Measurements from ENCODE around the gene HEPN1.

Gene HEPN1

GRCh38 chr11:124918950-124919349 is at the start of gene HEPN1:
Gene HEPN1 (plus strand): TSS chr11:124919250.
- no peak for DNase-seq (ENCODE audit: low read depth)

- DNase-seq (ENCODE audit: low read depth): no peak
Measured at GRCh38 chr11:124869331-124869730, 49.7 kb upstream of the HEPN1 start.

GRCh38 chr11:124869856-124870387 is 49.1 kb upstream of the HEPN1 start:
- DNase-seq (ENCODE audit: low read depth): no peak

GRCh38 chr11:124870430-124870829 is 48.6 kb upstream of the HEPN1 start:
- DNase-seq (ENCODE audit: low read depth): no peak

- DNase-seq (ENCODE audit: low read depth): no peak
Measured at GRCh38 chr11:124872280-124872679, 46.8 kb upstream of the HEPN1 start.

- no peak for DNase-seq (ENCODE audit: low read depth)
Measured at GRCh38 chr11:124872741-124873140, 46.3 kb upstream of the HEPN1 start.

- DNase-seq (ENCODE audit: low read depth): no peak
Measured at GRCh38 chr11:124873951-124874350, 45.1 kb upstream of the HEPN1 start.

- DNase-seq (ENCODE audit: low read depth): no peak
Measured at GRCh38 chr11:124874571-124875255, 44.3 kb upstream of the HEPN1 start.

- DNase-seq (ENCODE audit: low read depth): no peak
Measured at GRCh38 chr11:124875401-124875800, 43.6 kb upstream of the HEPN1 start.

GRCh38 chr11:124875943-124876817 is 42.9 kb upstream of the HEPN1 start:
- DNase-seq (ENCODE audit: low read depth): peak; percentile 82

GRCh38 chr11:124876818-124877630 is 42.0 kb upstream of the HEPN1 start:
- no peak for DNase-seq (ENCODE audit: low read depth)

GRCh38 chr11:124877631-124877909 is 41.5 kb upstream of the HEPN1 start:
- no peak for DNase-seq (ENCODE audit: low read depth)

- DNase-seq (ENCODE audit: low read depth): no peak
Measured at GRCh38 chr11:124877910-124878758, 40.9 kb upstream of the HEPN1 start.

GRCh38 chr11:124878759-124879492 is 40.1 kb upstream of the HEPN1 start:
- DNase-seq (ENCODE audit: low read depth): no peak

- no peak for DNase-seq (ENCODE audit: low read depth)
Measured at GRCh38 chr11:124879493-124880289, 39.4 kb upstream of the HEPN1 start.

- no peak for DNase-seq (ENCODE audit: low read depth)
Measured at GRCh38 chr11:124880290-124880611, 38.8 kb upstream of the HEPN1 start.

- DNase-seq (ENCODE audit: low read depth): no peak
Measured at GRCh38 chr11:124880958-124881357, 38.1 kb upstream of the HEPN1 start.

GRCh38 chr11:124882339-124883071 is 36.5 kb upstream of the HEPN1 start:
- no peak for DNase-seq (ENCODE audit: low read depth)

GRCh38 chr11:124884340-124884739 is 34.7 kb upstream of the HEPN1 start:
- no peak for DNase-seq (ENCODE audit: low read depth)

All from stromal cell of bone marrow (primary cell).